HUES6 (cell line): ENCODE results near the gene TOMM7.

Source experiments
- H3K27ac ChIP-seq: 2 replicates; pipeline ENCODE4 v1.7.0; 2013; ENCODE audit warnings: low read depth, mild to moderate bottlenecking, low read length, inconsistent platforms
- H3K27me3 ChIP-seq: 2 replicates; pipeline ENCODE4 v1.6.1; 2013; ENCODE audit warnings: low read length; ENCODE audit not compliant: control insufficient read depth, insufficient read depth
- H3K36me3 ChIP-seq: 2 replicates; pipeline ENCODE4 v1.6.1; 2013; ENCODE audit warnings: low read length; ENCODE audit not compliant: control insufficient read depth, insufficient read depth
- H3K4me1 ChIP-seq: 2 replicates; pipeline ENCODE4 v1.6.1; 2013; ENCODE audit warnings: low read length; ENCODE audit not compliant: control insufficient read depth, insufficient read depth
- H3K4me3 ChIP-seq: 2 replicates; pipeline ENCODE4 v1.5.1; 2013; ENCODE audit warnings: low read depth, low read length
- H3K9ac ChIP-seq: one replicate; pipeline ENCODE4 v1.6.1; 2013; ENCODE audit warnings: mild to moderate bottlenecking, low read length
- H3K9me3 ChIP-seq: 2 replicates; pipeline ENCODE4 v1.6.1; 2013; ENCODE audit warnings: low read depth, low read length; ENCODE audit not compliant: control insufficient read depth, insufficient read depth

The TOMM7 gene

GRCh38 chr7:22861576-22861975 is 38.9 kb upstream of the TOMM7 start:
- Histone ChIP-seq H3K27me3 (no peaks in the 10 kb centered on the region), H3K4me3 (no peak overlapping the region), H3K9ac (no peak overlapping the region), H3K9me3 (no peaks in the 10 kb centered on the region), H3K27ac (no peak overlapping the region), H3K4me1 (peaks cover 21% of the 10 kb centered on the region; the same call in 1 of the 2 replicates), H3K36me3 (peaks cover 59% of the 10 kb centered on the region)

DNA sequence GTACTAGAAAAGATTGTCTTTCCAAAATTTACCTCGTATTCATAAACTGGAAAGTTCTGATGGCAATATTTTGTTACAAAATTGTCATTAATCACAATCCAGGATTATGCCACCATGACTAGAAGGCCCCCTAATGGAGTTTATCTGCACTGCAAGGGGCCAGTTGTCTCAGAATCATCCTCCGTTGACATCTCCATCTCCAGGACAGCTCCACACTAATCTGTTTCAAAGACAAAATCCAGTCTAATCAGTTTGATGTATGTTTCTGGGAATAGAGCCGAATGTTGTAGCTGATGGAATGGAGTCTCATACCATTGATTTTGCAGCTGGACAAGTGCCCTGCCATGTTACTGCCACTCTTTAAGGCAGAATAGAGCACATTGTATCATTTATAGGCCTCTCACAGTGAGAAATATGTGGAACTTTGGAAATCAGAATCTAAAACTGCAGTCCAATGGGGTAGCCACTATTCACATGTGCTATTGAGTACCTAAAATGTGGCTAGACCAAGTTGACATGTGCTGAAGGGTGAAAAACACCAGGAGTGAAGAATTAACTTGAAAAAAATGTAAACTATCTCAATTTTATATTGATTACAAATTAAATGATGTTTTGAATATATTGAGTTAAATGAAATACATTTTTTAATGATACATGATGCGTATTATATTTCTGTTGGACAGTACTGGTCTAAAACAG is 38.3 kb upstream of the TOMM7 start:
- Histone ChIP-seq H3K9me3 (no peaks in the 10 kb centered on the region), H3K27me3 (no peaks in the 10 kb centered on the region), H3K9ac (no peak overlapping the region), H3K4me3 (no peak overlapping the region), H3K36me3 (peaks cover 63% of the 10 kb centered on the region), H3K27ac (no peak overlapping the region), H3K4me1 (peaks cover 26% of the 10 kb centered on the region)

- Histone ChIP-seq H3K27ac (peak overlapping the region; percentile 55; the same call in 1 of the 2 replicates), H3K9ac (no peak overlapping the region), H3K36me3 (peaks cover 66% of the 10 kb centered on the region), H3K4me3 (no peak overlapping the region), H3K27me3 (no peaks in the 10 kb centered on the region), H3K4me1 (peaks cover 31% of the 10 kb centered on the region), H3K9me3 (no peaks in the 10 kb centered on the region)
These were observed 37.7 kb upstream of the TOMM7 start for GRCh38 chr7:22860337-22860736.

DNA sequence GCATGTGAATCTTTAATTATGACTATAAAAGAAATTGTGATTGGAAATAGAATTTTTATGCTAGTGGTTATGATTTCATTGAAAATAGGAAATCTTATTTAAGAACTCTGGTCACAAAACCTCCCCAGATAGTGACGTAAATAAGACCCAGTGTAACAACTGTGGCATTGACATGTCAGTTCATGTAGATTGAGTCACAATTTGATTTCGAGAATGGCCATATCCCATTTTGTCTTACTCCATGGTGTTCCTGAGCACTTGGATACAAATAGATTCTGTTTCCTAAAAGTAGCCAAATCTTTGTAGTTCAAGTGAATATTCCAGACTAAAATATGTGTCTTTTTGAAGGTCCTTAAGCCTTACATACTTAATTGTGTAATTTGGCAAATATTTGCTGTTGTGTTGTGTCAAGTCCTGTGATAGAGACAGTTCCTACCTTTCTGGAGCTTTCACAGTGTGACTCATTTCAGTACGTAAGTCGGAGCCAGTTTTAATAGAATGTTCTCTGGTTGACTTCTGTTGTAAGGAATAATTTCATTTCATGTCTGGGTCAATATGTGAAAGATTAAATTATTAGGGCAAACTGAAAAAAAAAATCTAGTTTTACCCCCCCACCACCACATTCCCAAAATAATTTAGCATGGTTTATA is 37.1 kb upstream of the TOMM7 start:
- Histone ChIP-seq H3K36me3 (peaks cover 68% of the 10 kb centered on the region), H3K9me3 (no peaks in the 10 kb centered on the region), H3K4me1 (peaks cover 30% of the 10 kb centered on the region), H3K4me3 (no peak overlapping the region), H3K27ac (peak overlapping the region; percentile 55; the same call in 1 of the 2 replicates), H3K9ac (no peak overlapping the region), H3K27me3 (no peaks in the 10 kb centered on the region)

DNA sequence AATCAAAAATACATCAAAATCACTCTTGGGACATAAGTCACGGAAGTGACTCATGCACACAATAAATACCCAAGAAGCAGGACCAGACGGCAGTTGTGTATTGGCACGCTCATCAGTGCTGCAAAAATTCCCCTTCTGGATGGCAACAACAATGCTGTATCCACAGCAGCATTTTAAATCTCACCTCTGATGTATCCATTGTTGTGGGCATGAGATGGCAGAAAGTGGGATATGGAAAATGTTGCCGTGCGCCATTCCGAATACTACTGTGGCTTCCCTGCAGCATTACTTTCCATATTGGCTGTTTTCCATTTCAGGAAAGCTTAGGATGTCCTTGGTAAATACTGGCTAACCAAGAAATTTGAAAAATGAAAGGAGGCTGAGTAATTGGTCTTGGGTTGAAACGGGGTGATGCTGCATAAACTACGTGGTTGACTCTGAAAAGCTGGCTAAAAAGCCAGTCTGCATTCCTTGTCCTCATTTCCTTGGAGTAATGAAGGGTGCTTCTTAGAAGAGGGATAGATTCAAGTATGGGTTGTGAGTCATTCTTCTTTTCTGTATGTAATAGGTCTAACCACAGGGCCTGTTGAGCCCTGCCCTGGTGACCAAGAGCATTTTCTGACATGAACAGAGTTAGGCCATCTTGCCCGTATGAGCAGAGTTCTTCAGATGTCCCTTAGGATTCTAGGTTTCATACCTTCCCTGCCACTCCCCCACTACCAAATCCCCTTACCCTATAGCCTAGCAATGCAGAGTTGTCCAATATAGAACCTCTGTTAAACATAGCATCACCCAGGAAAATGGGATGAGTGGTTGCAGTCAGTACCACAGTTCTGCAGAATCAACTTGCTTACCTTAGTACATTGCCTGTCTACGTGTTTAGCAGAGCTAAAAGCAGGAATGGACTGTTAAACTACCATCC is 36.3 kb upstream of the TOMM7 start:
- peak overlapping the region; percentile 44 for H3K9ac ChIP-seq
- peaks cover 30% of the 10 kb centered on the region for H3K4me1 ChIP-seq

DNA sequence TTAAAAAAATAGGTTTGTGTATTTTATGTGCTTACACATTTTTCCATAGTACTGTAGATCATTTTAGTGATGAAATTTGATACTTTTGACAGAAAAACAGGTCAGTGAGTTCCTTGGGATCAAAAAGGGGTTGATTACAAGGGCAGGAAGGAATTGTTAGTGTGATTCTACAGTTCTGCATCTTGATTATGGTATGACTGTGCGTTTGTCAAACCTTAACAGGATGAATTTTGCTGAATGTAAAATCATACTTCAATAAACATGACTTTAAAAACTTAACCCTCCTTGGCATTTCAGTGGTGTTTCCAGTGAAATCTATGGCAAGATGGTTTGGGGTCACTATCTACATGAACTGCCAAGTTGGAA is 35.6 kb upstream of the TOMM7 start:
- H3K4me1 ChIP-seq = peaks cover 36% of the 10 kb centered on the region
- no peak overlapping the region for H3K9ac ChIP-seq
- H3K27ac ChIP-seq = peak overlapping the region; percentile 55
- no peak overlapping the region for H3K4me3 ChIP-seq
- H3K27me3 ChIP-seq = no peaks in the 10 kb centered on the region
- H3K36me3 ChIP-seq = peaks cover 58% of the 10 kb centered on the region
- H3K9me3 ChIP-seq = no peaks in the 10 kb centered on the region

More for the DNA sequence above, 36.3 kb upstream of the TOMM7 start:
- no peak overlapping the region for H3K4me3 ChIP-seq
- H3K36me3 ChIP-seq = peaks cover 64% of the 10 kb centered on the region
- H3K27me3 ChIP-seq = no peaks in the 10 kb centered on the region
- H3K27ac ChIP-seq = peak overlapping the region; percentile 55
- no peaks in the 10 kb centered on the region for H3K9me3 ChIP-seq

- Histone ChIP-seq H3K4me3 (peak overlapping the region; percentile 75; the same call in 1 of the 2 replicates), H3K9ac (peak overlapping the region; percentile 60), H3K4me1 (peaks cover 52% of the 10 kb centered on the region), H3K27ac (peak overlapping the region; percentile 80; the same call in 1 of the 2 replicates), H3K27me3 (no peaks in the 10 kb centered on the region), H3K36me3 (peaks cover 53% of the 10 kb centered on the region), H3K9me3 (no peaks in the 10 kb centered on the region)
These were observed 33.8 kb upstream of the TOMM7 start for GRCh38 chr7:22856416-22856815.

- H3K36me3 ChIP-seq = peaks cover 40% of the 10 kb centered on the region
- H3K4me1 ChIP-seq = peaks cover 55% of the 10 kb centered on the region
- H3K9ac ChIP-seq = peak overlapping the region; percentile 97
- H3K4me3 ChIP-seq = peak overlapping the region; percentile 75
- H3K27me3 ChIP-seq = no peaks in the 10 kb centered on the region
- H3K27ac ChIP-seq = peak overlapping the region; percentile 97
- no peaks in the 10 kb centered on the region for H3K9me3 ChIP-seq
These were observed 32.4 kb upstream of the TOMM7 start for GRCh38 chr7:22855049-22855392.

- Histone ChIP-seq H3K27ac (peak overlapping the region; percentile 97), H3K36me3 (peaks cover 34% of the 10 kb centered on the region), H3K9me3 (no peaks in the 10 kb centered on the region), H3K9ac (peak overlapping the region; percentile 97), H3K4me3 (peak overlapping the region; percentile 75), H3K27me3 (no peaks in the 10 kb centered on the region), H3K4me1 (peaks cover 55% of the 10 kb centered on the region)
These were observed 31.8 kb upstream of the TOMM7 start for GRCh38 chr7:22854158-22855048.

GRCh38 chr7:22853674-22854157 is 31.1 kb upstream of the TOMM7 start:
- Histone ChIP-seq H3K27me3 (no peaks in the 10 kb centered on the region), H3K9ac (peak overlapping the region; percentile 64), H3K4me3 (peak overlapping the region; percentile 75), H3K27ac (no peak overlapping the region), H3K36me3 (peaks cover 27% of the 10 kb centered on the region), H3K9me3 (no peaks in the 10 kb centered on the region), H3K4me1 (peaks cover 49% of the 10 kb centered on the region)
